Activated T-helper 17 cell treated with anti-CD3 and anti-CD28 coated beads, Interleukin-2, amount 50 U/mL, for 72 hours (primary cell): ENCODE results near the gene ZIC2. TPM values are rescaled to one million over a fixed set of nuclear protein-coding genes. Genes with fewer than 3 reads are reported as not detected.
"Not testable (repeated sequence)": the region's sequence is repeated elsewhere in the genome, so short reads cannot be mapped to it uniquely, and the experiment has no call there.

ENCODE experiments used
- ATAC-seq: fragments of 150-1000 bp; cut with Tn5 transposase; replicated peaks from 2 replicates; pipeline ENCODE4 v1.10.0; 2021; ENCODE audit warnings: mild to moderate bottlenecking, moderate library complexity
- H3K27ac Mint-ChIP-seq: one replicate; pipeline ENCODE4 v1.8.0; 2022; ENCODE audit warnings: mixed read lengths
- H3K27me3 Mint-ChIP-seq: one replicate; pipeline ENCODE4 v1.8.0; 2022; ENCODE audit warnings: mixed read lengths
- H3K36me3 Mint-ChIP-seq: one replicate; pipeline ENCODE4 v1.8.0; 2022; ENCODE audit warnings: low read depth, mild to moderate bottlenecking, mixed read lengths
- H3K4me1 Mint-ChIP-seq: one replicate; pipeline ENCODE4 v1.8.0; 2022; ENCODE audit warnings: mixed read lengths
- H3K4me3 Mint-ChIP-seq: one replicate; pipeline ENCODE4 v1.8.0; 2022; ENCODE audit warnings: mild to moderate bottlenecking, mixed read lengths
- H3K9me3 Mint-ChIP-seq: one replicate; pipeline ENCODE4 v1.8.0; 2022; ENCODE audit warnings: mixed read lengths
- total RNA-seq, 2 donors: library from RNA; stranded (reverse); gene quantifications; one replicate each; pipeline ENCODE4 v1.2.3, GENCODE V29; 2022

Gene ZIC2
- total RNA-seq, result under 1 TPM in 1 of 2 donors, not detected in 1; 0.84 TPM

DNA sequence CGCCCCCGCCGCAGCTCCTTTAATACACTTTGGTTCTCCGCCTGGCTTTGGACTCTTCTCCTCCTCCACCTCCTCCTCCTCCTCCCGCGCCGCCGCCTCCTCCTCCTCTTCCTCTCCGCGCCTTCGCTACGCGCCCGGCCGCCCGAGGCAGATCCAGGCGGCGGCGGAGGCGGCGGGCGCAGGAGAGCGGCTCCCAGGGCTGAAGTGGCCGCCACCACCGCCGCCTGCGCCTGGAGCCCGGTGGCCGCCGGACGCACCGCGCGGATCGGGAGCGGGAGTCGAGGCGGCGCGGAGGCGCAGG lies at the start of gene ZIC2:
TSS of gene ZIC2 (plus strand) at position 50 of the 301 bp plus-strand sequence. CDS start 281 bp downstream, outside the sequence.
- Mint-ChIP-seq H3K4me3 (peak within 1 kb of the TSS; percentile 11), H3K27me3 (peaks cover 38% of the 10 kb centered on the region), H3K36me3 (peaks cover 25% of the 10 kb centered on the region), H3K4me1 (peaks cover 5% of the 10 kb centered on the region), H3K27ac (no peak within 1 kb of the TSS), H3K9me3 (peaks cover 3% of the 10 kb centered on the region)
- ATAC-seq, result no peak

DNA sequence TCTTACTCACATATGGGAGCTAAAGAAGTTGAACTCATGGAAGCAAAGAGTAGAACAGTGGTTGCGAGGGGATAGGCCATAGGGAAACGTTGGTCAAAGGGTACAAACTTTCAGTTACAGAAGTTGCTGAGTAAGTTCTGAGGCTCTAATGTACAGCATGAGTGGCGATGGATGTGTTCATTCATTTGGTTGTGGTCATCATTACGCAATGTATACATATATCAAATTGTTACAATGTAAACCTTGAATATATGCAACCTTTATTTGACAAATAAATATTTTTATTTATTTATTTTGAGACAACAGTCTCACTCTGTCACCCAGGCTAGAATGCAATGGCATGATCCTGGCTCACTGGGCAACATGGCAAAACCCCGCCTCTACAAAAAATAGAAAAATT lies 48.7 kb upstream of the ZIC2 start:
- Mint-ChIP-seq H3K4me3 (no peak overlapping the region), H3K27me3 (peaks cover 14% of the 10 kb centered on the region), H3K9me3 (no peaks in the 10 kb centered on the region), H3K27ac (no peak overlapping the region), H3K4me1 (no peaks in the 10 kb centered on the region), H3K36me3 (no peaks in the 10 kb centered on the region)
- no peak for ATAC-seq

DNA sequence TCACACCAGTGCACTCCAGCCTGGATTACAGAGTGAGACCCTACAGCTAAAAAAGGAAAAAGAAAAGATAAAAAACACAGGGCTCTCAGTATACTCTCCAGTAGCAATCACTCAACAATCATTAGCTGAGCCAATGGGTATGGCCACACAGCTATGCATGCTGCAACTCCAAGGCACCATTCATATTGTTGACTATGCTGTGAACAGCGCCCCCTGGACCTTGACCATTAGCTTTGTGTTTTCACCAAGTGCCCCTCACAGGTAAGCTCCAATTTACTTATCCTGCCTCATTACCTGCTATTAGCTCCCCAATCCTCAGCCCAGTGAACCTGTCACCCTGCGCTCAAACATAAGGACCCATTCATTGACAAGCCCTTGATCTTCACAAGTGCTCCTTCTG lies 45.8 kb upstream of the ZIC2 start:
- ATAC-seq, result no peak
- no peaks in the 10 kb centered on the region for H3K36me3 Mint-ChIP-seq

DNA sequence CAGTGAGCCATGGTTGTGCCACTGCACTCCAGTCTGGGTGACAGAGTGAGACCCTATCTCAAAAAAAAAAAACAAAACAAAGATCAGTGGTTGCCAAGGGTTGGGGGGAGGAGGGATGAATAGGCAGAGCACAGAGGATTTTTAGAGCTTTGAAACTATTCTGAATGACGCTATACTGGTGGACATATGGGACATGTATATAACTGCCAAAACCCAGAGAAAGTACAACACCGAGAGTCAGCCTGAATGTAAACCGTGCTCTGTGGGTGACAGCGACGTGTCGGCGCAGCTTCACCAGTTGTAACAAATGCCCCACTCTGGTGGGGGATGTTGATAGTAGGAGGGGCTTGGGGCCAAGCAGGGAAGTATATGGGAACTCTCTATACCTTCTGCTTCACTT lies 42.9 kb upstream of the ZIC2 start:
- H3K36me3 Mint-ChIP-seq, result no peaks in the 10 kb centered on the region
- no peak overlapping the region for H3K27ac Mint-ChIP-seq
- H3K27me3 Mint-ChIP-seq, result peaks cover 22% of the 10 kb centered on the region
- no peak overlapping the region for H3K4me3 Mint-ChIP-seq
- H3K4me1 Mint-ChIP-seq, result no peaks in the 10 kb centered on the region
- ATAC-seq, result no peak
- no peaks in the 10 kb centered on the region for H3K9me3 Mint-ChIP-seq

More for the DNA sequence above, 45.8 kb upstream of the ZIC2 start:
- Mint-ChIP-seq H3K4me1 (no peaks in the 10 kb centered on the region), H3K9me3 (no peaks in the 10 kb centered on the region), H3K27ac (no peak overlapping the region), H3K27me3 (peaks cover 18% of the 10 kb centered on the region), H3K4me3 (no peak overlapping the region)

DNA sequence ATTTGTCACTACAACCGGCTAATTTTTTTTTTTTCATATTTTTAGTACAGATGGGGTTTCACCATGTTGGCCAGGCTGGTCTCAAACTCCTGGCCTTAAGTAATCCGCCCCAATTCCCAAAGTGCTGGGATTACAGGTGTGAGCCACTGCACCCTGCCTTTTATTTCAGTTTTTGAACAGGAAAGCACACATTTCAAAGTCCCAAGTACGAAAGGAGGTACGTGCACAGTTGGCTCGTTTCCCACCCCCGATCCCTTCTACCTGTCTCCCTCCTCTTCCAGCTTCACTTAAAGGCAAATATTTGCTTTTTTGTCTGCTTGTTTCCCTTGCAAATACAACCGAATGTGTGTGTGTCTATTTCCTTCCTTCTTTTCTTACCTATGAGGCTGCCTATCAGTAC lies 40.5 kb upstream of the ZIC2 start:
- peaks cover 23% of the 10 kb centered on the region for H3K27me3 Mint-ChIP-seq
- H3K36me3 Mint-ChIP-seq, result no peaks in the 10 kb centered on the region
- no peak overlapping the region for H3K27ac Mint-ChIP-seq
- no peak for ATAC-seq
- H3K4me1 Mint-ChIP-seq, result no peaks in the 10 kb centered on the region
- no peaks in the 10 kb centered on the region for H3K9me3 Mint-ChIP-seq
- no peak overlapping the region for H3K4me3 Mint-ChIP-seq

DNA sequence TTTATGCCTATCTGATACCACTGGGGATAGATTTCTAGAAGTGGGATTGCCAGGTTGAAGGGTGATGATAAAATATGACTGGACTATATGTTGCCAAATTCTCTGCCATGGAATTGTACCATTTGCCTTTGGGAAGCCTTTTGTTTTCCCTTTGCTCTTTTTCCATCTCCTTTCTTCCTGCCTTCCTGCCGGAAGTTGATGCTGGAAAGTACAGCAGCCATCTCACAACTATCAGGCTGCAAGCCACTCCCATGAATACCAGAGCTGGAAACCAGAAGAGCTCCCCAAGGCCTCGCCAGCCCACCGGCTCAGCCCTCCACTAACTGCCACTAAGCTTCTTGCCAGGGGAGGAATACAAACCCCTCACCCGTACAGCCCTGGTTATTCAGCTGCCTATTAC lies 39.7 kb upstream of the ZIC2 start:
- Mint-ChIP-seq H3K4me1 (no peaks in the 10 kb centered on the region), H3K4me3 (no peak overlapping the region), H3K9me3 (no peaks in the 10 kb centered on the region), H3K27ac (no peak overlapping the region), H3K27me3 (peaks cover 28% of the 10 kb centered on the region), H3K36me3 (no peaks in the 10 kb centered on the region)
- no peak for ATAC-seq

DNA sequence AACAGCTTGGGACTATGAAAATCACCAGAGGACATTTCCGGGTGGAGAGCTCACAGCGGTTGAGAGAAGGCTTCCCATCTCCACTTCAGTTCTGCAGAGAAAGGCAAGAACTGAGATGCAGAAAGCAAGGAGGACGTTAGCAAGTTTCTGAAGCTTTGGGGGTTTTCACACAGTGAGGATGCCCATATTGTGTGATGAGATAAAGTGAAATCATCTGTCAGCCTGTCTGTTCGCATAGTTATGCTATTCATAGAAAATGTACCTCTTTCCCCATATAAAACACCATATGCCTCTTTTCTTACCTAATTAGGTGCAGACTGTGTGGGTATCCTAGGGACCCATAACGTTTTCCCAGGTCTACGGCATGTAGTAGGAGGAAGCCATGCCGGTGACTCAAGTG lies 37.5 kb upstream of the ZIC2 start:
- ATAC-seq, result no peak
- Mint-ChIP-seq H3K36me3 (no peaks in the 10 kb centered on the region), H3K4me3 (no peak overlapping the region)

DNA sequence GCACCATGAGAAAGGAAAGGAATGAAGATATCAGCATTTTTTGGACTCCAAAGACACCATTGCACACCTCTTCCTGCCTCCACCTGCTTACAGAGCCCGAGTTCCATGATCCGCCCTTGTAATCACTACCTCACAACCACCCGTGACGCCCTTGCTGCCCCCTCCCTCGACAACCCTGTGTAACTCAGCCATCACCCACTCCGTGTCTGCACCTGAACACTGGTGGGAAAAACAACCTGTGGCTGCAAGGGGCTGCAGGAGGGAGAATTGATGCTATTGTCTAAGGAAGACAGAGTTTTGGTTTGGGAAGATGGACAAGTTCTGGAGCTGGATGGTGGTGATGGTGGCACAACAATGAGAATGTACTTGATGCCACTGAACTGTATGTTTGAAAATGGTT lies 37.0 kb upstream of the ZIC2 start:
- Mint-ChIP-seq H3K36me3 (no peaks in the 10 kb centered on the region), H3K9me3 (no peaks in the 10 kb centered on the region), H3K27me3 (peaks cover 40% of the 10 kb centered on the region), H3K4me3 (no peak overlapping the region), H3K27ac (no peak overlapping the region), H3K4me1 (no peaks in the 10 kb centered on the region)
- ATAC-seq, result no peak

More for the DNA sequence above, 37.5 kb upstream of the ZIC2 start:
- Mint-ChIP-seq H3K4me1 (no peaks in the 10 kb centered on the region), H3K9me3 (no peaks in the 10 kb centered on the region), H3K27me3 (peaks cover 38% of the 10 kb centered on the region), H3K27ac (no peak overlapping the region)

DNA sequence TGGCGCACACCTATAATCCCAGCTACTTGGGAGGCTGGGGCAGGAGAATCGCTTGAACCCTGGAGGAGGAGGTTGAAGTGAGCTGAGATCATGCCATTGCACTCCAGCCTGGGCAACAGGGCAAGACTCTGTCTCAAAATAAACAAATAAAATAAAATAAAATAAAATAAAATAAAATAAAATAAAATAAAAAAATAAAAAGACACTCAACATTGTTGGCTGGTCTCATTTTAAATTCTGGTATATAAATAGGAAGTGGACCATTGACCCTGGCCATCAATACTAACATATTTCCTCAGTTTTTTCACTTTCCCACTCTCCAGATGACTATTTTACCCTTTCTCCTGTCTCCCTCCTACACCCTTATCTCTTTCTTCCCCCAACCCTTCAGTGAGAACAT lies 36.1 kb upstream of the ZIC2 start:
- H3K36me3 Mint-ChIP-seq, H3K4me1 Mint-ChIP-seq, H3K4me3 Mint-ChIP-seq, H3K9me3 Mint-ChIP-seq, ATAC-seq, H3K27ac Mint-ChIP-seq: not testable (repeated sequence)
- H3K27me3 Mint-ChIP-seq, result peaks cover 44% of the 10 kb centered on the region

DNA sequence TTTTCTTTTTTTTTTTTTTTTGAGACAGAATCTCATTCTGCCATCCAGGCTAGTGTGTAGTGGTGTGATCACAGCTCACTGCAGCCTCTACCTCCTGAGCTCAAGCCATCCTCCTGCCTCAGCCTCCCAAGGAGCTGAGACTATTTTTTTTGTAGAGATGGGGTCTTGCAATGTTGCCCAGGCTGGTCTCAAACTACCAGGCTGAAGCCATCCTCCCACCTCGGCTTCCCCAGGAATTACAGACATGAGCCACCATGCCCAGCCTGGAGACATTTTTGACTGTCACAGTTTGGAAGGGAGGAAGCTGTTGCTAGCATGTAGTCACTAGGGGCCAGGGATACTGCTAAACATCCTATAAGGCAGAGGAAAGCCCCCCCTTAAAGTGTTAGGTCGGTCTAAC lies 33.9 kb upstream of the ZIC2 start:
- H3K27me3 Mint-ChIP-seq, result peaks cover 47% of the 10 kb centered on the region
- no peak overlapping the region for H3K27ac Mint-ChIP-seq
- no peak for ATAC-seq
- H3K36me3 Mint-ChIP-seq, result no peaks in the 10 kb centered on the region
- H3K4me3 Mint-ChIP-seq, result no peak overlapping the region
- H3K4me1 Mint-ChIP-seq, result no peaks in the 10 kb centered on the region
- H3K9me3 Mint-ChIP-seq, result no peaks in the 10 kb centered on the region

DNA sequence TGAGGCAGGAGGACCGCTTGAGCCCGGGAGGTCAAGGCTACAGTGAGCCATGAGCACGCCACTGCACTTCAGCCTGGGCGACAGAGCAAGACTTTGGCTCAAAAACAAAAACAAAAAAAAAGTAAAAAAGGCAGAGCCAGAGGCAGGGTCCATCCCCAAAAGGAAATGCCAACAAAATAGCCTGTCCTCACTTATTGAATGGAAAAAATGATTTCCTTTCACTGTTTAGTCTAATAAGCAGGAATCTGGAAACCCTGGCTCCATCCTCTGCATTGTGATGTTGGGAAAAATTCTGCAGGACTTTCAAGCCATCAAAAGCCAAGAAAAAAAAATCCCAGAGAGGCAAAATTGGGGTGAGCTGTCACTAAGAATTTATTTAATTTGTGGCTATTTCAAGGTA lies 33.2 kb upstream of the ZIC2 start:
- ATAC-seq, result no peak
- Mint-ChIP-seq H3K4me1 (no peaks in the 10 kb centered on the region), H3K27ac (no peak overlapping the region), H3K4me3 (no peak overlapping the region), H3K36me3 (no peaks in the 10 kb centered on the region), H3K27me3 (peaks cover 49% of the 10 kb centered on the region), H3K9me3 (no peaks in the 10 kb centered on the region)

DNA sequence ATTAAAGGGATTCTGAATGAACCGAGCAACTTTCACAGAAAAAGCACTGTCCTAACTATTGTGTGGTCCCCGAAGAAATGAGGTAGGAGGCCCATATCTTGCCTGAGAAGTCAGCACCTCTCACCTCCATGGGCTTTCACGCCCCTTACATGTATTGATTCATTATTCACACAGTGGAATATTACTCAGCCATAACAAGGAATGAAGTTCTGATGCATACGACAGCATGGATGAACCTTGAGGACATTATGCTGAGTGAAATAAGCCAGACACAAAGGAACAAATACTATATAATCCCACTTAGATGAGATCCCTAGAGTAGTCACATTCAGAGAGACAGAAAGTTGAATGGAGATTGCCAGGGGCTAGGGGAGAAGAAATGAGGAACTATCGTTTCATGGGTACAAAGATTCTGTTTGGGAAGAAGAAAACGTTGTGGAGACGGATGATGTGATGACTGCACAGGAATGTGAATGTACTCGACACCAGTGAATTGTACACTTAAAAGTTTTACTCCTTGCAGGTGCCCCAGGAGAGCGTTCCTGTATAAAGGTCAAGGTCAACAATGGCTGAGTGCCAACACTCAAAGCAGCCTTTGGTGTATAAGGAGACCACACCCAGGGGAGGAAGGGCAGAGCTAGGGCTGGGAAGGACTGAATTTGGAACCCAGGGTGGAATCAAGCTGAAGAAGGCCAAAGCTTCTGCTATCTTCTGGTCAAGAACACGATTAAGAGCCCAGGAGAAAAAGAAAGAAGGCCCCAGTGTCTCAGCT lies 32.5 kb upstream of the ZIC2 start:
- no peaks in the 10 kb centered on the region for H3K4me1 Mint-ChIP-seq
- no peak overlapping the region for H3K27ac Mint-ChIP-seq
- no peak overlapping the region for H3K4me3 Mint-ChIP-seq
- H3K36me3 Mint-ChIP-seq, result no peaks in the 10 kb centered on the region
- peaks cover 55% of the 10 kb centered on the region for H3K27me3 Mint-ChIP-seq
- no peaks in the 10 kb centered on the region for H3K9me3 Mint-ChIP-seq
- no peak for ATAC-seq

DNA sequence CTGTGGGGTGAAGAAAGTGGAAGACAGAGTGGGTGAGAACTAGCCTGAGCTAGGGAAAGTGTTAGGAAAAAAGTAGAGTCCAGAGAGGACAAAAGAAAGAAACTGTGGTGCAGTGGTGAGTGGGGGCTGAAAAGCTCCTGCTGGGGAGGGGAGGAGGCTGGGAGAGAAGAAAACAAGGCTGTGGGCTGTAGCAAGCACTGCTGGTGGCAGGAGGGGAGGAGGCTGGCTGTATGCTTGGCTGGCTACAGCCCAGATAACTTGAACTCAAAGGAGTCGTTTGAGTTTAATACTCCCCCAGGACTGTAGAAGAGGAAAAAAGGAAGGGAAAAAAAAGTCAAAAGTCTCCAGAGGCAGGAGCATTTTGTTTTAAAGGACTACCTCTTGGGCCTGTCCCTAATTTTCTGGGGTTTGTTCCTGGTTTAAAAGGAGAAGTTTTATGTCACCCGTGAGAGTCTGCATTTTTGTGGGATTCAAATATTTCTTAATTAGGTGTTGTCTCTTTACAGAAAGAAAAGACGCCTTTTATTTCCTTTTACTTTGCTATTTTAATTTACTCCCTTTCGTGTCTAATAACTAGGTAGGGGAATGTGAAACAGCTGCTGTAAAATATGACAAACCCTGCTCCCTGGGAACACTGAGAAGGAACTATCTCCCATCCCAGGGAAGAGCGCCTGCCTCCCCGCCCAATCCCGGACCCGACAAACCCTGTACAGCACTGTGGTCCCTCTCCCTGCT lies 31.7 kb upstream of the ZIC2 start:
- H3K4me1 Mint-ChIP-seq, result no peaks in the 10 kb centered on the region
- peaks cover 51% of the 10 kb centered on the region for H3K27me3 Mint-ChIP-seq
- no peak overlapping the region for H3K27ac Mint-ChIP-seq
- no peak overlapping the region for H3K4me3 Mint-ChIP-seq
- no peak for ATAC-seq
- no peaks in the 10 kb centered on the region for H3K9me3 Mint-ChIP-seq
- no peaks in the 10 kb centered on the region for H3K36me3 Mint-ChIP-seq

DNA sequence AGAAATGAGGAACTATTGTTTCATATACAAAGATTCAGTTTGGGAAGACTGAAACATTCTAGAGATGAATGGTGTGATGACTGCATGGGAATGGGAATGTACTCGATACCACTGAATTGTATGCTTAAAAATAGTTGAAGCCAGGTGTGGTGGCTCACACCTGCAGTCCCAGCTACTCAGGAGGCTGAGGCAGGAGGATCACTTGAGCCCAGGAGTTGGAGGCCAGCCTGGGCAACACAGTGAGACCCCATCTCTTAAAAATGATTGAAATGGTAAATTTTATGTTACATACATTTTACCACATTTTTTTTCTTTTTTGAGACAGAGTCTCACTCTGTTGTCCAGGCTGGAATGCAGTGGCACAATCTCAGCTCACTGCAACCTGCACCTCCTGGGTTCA lies 29.9 kb upstream of the ZIC2 start:
- H3K36me3 Mint-ChIP-seq, H3K4me3 Mint-ChIP-seq, H3K27ac Mint-ChIP-seq, H3K4me1 Mint-ChIP-seq, H3K9me3 Mint-ChIP-seq, ATAC-seq: not testable (repeated sequence)
- peaks cover 56% of the 10 kb centered on the region for H3K27me3 Mint-ChIP-seq

DNA sequence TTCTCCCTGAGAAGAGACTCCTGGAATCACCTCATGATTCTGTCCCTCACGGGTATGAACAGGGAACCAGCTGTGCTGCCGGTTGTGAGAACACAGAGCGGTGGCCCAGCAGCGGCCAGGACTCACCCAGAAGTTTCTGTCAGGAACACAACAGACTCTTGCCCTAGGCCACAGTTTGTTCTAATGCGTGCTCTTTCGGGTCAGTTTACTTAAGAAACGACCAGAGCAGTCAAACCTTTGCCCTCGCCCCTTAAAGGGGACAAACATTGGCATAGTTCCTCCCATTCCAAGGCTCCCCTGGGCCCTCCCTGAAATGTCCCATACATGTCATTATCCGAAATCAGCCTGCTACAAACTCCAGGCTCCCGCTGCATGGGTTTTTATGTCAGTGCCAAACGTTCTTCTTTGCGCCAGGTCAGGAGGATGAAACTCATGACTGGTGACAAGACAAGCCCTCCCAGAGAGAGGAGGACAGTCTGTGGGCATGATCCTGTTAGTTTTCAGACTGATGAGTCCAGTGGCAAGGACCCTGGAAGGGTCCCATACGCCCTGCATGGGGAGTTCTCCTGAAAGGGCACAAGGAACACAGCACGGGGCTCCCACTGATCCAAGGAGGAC lies 28.3 kb upstream of the ZIC2 start:
- H3K27me3 Mint-ChIP-seq, result peaks cover 56% of the 10 kb centered on the region
- no peaks in the 10 kb centered on the region for H3K36me3 Mint-ChIP-seq
- H3K4me1 Mint-ChIP-seq, result no peaks in the 10 kb centered on the region
- ATAC-seq, result no peak
- H3K27ac Mint-ChIP-seq, result no peak overlapping the region
- H3K9me3 Mint-ChIP-seq, result no peaks in the 10 kb centered on the region
- H3K4me3 Mint-ChIP-seq, result no peak overlapping the region
